HG03060 (cell line): ENCODE results near the gene OTUB2.
A peak's percentile ranks its signal among the peaks of the same experiment; 100 is the strongest.

Experiments
- ATAC-seq: cut with Tn5 transposase; IDR thresholded peaks from one replicate; pipeline ENCODE4 v1.9.1; 2021; ENCODE audit warnings: low read depth, moderate number of reproducible peaks; ENCODE audit not compliant: unreplicated experiment

Gene OTUB2

GRCh38 chr14:94026173-94026888, at the start of gene OTUB2:
Gene OTUB2, plus strand, starts transcription at chr14:94026340. Its CDS starts 198 bp downstream, at chr14:94026538.
- ATAC-seq, result peak; percentile 96

DNA sequence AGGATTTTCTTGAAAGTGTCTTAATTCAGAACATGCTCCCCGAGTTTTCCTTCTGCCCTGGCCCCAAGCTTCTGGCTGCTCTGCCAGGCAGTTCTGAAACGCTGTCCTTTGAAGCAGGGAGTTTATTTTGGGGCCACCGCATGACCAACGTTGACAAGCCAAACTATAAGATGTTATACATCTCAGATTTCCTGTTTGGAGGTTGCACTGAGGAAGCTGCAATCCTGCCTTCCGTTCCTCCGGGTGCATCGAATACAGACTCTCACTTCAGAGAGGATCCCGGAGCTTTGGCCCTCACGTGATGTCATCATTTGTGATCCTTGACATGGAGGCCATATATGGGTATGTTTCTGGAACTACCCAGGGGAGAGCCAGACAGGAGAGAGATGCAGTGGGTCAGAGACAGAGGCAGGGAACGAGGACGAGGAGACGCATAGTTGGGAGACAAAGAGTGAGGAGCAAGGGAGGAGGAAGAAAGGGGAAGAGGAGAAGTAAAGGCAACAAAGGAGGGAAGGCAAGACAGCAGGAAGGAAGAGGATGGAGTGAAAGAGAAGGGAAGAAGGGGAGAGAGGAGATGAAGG, 49.6 kb upstream of the OTUB2 start, which contains the start of gene ASB2:
TSS of gene ASB2 (minus strand) at position 94 of the 581 bp plus-strand sequence. CDS start 12,031 bp downstream, outside the sequence.
- ATAC-seq, result peak; percentile 1

DNA sequence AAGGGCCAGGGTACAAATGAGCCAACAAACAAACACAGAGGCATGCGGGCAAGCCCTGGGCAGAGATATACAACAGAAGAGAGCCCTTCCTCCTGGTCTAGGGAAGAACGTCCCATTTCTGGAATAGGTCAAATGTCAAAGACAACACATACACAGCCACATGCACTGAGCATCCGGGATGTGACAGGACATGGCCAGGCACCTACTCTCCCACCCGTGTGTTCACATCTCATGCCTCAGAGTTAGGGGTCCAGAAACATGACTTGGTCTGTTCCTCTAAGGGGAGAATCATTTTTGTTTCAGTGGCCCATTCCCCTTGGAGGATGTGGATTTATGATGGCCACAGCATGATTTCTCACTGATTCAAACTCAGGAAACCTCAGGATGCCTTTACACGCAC, 49.0 kb upstream of the OTUB2 start:
- ATAC-seq, result no peak

GRCh38 chr14:93977790-93978581, 48.2 kb upstream of the OTUB2 start:
- peak; percentile 46 for ATAC-seq

GRCh38 chr14:93978735-93979134, 47.4 kb upstream of the OTUB2 start:
- ATAC-seq, result no peak

DNA sequence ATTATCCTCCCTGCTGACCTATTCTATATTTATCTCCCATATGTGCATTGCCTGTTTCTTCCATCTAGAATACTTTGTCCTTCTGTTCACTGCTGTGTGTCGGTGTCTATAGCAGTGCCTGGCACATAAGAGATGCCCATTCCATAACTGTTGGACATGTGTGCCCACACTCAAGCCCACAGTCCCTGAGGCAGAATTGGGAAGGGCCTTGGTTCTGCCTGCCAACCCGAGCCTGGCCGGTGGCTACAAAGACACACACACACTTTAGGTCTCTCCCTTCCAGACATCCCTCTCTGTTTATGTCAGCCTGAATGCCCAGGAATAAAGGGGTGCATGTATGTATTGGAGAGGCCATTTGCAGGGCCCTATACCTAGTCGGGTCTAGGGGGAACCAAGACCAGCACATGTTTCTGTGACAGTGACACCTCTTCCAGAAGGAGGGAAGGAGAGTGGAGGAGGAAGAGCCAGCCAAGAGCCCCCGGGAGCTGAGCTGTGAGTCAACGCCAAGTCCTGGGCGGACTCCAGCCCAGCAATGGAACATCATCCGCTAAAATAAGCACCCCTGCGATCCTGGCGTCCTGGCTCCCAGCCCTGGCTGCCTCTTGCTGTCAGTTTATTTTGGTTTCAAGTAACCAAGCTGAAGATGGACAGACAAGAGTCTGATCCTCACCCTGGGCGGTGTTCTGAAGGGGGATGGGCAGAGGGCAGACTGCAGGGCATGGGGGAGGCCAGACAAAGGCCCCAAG, 45.5 kb upstream of the OTUB2 start:
- no peak for ATAC-seq

DNA sequence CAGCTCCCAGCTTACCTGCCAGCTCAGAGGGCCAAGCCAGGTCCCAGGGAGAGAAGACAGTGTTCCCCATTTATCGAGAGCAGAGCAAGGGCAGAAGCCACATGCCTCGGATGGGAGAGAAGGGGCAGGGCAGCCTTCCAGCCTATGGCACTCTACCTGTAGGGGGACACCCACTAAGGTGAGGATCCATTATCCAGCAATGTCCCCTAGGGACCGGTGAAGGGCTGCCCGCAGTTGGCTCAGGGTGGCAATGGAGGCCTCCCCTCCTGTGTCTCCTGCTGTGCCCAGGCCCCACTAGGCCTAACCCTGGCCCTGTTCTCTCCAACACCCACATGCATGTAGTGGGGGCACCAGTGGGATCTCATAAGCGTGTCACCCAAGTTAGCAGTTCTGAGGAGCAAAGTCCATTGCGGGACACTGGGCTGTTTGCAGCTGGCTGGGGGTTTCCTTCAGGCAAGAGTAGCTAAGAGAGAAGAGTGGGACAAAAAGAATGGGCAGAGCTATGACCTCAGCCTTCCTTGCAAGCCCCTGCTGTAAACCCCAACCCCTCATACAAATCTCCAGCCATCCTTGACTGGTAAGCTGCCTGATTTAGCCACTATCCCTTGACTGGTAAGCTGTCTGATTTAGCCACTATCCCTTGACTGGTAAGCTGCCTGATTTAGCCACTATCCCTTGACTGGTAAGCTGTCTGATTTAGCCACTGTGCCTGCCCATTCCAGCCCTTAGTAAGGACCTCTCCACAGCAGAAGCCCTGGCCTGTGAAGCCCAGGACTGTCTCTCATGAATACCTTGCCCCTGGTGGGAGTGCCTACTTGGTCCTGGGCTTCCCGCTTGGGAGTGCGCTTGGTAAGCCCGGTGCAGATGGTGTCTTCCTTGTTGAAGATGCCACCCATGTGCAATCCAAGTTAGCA, 44.6 kb upstream of the OTUB2 start:
- no peak for ATAC-seq

GRCh38 chr14:93982230-93983007, 43.7 kb upstream of the OTUB2 start:
- no peak for ATAC-seq

- no peak for ATAC-seq
These were observed 42.1 kb upstream of the OTUB2 start for GRCh38 chr14:93984070-93984469.

DNA sequence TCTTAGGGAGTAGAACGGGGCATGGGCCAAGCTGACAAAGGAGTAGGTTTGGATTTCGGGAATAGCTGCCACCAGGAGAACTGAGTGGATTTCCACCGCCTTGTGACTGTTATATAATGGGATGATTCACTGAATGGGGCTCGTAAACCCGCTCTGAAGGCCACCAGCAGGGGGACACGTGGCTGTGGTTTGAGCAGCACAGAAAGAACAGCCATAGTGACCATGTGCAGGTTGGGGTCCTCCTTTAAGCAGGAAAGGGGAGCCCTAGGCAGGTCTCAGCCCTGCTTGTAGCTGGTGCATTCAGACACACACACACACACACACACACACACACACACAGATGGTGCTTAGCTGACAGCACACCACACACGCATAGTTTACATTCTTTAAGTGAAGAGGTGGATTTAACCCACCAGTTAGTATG, 41.1 kb upstream of the OTUB2 start:
- ATAC-seq, result no peak

- ATAC-seq, result no peak
These were observed 39.2 kb upstream of the OTUB2 start for GRCh38 chr14:93986955-93987354.

- no peak for ATAC-seq
These were observed 38.8 kb upstream of the OTUB2 start for GRCh38 chr14:93987376-93987775.

DNA sequence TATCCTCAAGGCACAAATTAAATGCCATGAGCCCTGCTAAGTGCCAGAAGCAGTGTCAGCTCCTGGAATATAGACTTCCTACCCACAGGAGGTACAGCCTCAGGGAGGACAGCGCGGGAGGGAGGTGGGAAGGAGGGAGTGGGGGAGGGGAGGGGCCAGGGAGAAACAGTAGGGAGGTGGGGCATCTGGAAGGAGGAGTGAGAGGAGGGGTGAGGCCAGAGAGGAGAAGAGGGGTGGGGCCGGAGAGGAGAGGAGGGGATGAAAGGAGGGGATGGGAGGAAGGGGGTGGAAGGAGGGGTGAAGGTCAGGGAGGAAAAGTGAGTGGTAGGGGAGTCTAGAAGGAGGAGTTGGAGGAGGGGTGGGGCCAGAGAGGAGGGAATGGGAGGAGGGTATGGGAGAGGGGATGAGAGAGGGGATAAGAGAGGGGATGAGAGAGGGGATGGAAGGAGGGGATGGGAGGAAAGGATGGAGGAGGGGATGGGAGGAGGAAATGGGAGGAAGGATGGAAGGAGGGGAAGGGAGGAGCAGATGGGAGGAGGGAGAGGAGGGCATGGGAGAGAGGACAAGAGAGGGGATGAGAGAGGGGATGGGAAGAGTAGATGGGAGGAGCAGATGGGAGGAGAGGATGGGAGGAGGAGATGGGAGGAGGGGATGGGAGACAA, 38.2 kb upstream of the OTUB2 start:
- no peak for ATAC-seq

DNA sequence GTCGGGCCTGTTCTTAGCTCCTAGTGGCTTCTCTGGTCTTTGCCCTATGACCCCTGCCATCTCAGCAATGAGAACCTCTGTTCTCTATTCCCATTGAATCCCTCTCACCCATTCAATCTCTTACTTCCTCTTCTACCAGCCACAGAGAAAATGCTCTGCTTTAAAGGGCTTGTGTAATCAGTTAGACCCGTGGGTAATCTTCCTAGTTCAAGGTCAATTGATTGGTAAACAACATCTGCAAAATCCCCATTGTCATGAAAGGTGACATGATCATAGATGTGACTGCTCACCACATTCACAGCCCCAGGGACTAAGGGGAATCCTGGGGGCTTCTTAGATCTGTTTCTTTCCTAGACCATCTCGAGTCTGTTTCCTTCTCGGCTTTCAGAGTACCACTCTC, 36.2 kb upstream of the OTUB2 start:
- ATAC-seq, result no peak

- ATAC-seq, result no peak
These were observed 34.9 kb upstream of the OTUB2 start for GRCh38 chr14:93991212-93991611.

DNA sequence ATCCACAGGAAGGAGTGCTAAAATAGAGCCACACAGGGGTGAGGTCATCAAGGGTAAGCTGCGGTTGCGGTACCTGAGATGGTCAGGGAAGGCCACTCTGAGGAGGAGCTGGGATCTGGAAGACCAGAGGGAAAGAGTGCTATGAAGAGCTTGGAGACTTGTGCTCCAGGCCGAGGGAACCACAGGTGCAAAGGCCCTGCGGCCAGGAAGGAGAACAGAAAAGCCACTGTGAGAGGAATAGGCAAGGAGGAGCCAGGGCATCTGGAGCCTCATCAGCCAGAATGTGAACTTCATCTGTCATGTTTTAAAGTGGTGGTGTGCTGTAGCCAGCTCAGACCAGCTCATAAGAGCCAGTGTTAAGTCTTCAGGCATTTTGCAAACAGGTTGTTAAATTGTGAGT, 34.5 kb upstream of the OTUB2 start:
- ATAC-seq, result no peak

DNA sequence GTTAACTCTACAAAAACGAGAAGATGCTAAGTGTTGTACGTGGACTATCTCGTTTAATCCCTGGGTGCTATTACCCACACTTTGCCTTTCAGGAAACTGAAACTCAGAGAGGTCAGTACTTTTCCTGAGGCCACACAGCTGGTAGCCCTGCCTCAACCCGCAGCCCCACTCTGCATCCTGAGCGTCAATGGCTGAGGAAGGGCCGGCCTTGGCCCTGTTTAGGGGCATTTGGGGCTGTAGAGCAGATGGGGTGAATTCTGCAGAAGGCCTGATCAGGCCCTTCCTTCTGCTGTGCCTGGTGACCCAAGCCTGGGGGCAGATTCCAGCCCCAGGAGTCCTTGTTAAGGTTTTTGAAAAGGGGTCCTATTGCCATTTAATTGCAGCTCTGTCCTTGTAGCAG, 32.8 kb upstream of the OTUB2 start:
- no peak for ATAC-seq

DNA sequence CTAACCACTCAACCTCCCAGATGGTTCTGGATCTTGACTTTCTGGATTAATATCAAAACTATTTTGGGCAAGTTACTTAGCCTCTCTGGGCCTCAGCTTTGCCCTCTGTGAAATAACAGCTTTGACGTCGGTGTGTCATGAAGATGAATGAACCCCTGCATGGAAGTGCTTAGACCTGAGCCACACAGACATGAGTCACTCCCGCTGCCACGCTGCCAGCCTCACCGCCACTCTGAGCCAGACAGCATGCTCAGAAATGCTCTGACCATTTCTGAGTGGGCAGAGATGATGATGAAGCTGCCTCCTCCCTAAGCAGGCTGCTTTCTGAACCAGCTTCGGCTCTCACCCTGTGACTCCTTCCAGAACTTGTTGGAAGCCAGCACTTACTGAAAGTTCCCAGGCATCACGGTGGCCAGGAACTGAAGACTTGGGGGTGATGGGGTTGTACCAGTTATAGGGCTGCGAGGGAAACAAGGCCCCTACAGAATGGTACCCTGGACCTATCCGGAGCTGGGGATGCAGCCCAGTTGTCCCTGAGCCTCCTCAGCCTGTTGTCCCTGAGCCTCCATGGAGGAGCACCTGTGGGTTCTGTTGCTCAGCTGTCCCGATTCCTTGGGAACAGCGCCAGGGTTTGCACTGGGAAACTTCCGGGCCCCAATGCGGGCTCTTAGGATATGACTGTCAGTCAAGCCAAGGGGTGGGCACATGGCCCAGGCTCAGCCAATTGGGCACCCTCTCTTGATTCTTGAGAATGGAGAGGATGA, 31.0 kb upstream of the OTUB2 start:
- ATAC-seq, result no peak
